Measurements from ENCODE around the gene FBXW8.
A peak's percentile ranks its signal among the peaks of the same experiment; 100 is the strongest.
"Not testable (repeated sequence)": the region's sequence is repeated elsewhere in the genome, so short reads cannot be mapped to it uniquely, and the experiment has no call there.

The FBXW8 gene

GRCh38 chr12:117042171-117042842 is 131.6 kb downstream of the FBXW8 start:
- DNase-seq: peak; percentile 84

GRCh38 chr12:117042862-117043261 is 132.1 kb downstream of the FBXW8 start:
- no peak for DNase-seq

- no peak for DNase-seq
Observed at GRCh38 chr12:117044311-117044710, 133.6 kb downstream of the FBXW8 start.

- DNase-seq: no peak
Observed at GRCh38 chr12:117044790-117045159, 134.0 kb downstream of the FBXW8 start.

GRCh38 chr12:117045160-117046010 is 134.6 kb downstream of the FBXW8 start:
- DNase-seq: no peak

GRCh38 chr12:117046011-117046369 is 135.2 kb downstream of the FBXW8 start:
- no peak for DNase-seq

GRCh38 chr12:117046425-117046824 is 135.7 kb downstream of the FBXW8 start:
- DNase-seq: no peak

GRCh38 chr12:117046861-117047530 is 136.2 kb downstream of the FBXW8 start:
- DNase-seq: no peak

- no peak for DNase-seq
Observed at GRCh38 chr12:117047810-117048584, 137.2 kb downstream of the FBXW8 start.

- DNase-seq: no peak
Observed at GRCh38 chr12:117048585-117048904, 137.8 kb downstream of the FBXW8 start.

- DNase-seq: no peak
Observed at GRCh38 chr12:117049295-117049694, 138.5 kb downstream of the FBXW8 start.

GRCh38 chr12:117050060-117050459 is 139.3 kb downstream of the FBXW8 start:
- DNase-seq: no peak

- DNase-seq: no peak
Observed at GRCh38 chr12:117051380-117051779, 140.6 kb downstream of the FBXW8 start.

GRCh38 chr12:117052386-117053049 is 141.8 kb downstream of the FBXW8 start:
- no peak for DNase-seq

- DNase-seq: no peak
Observed at GRCh38 chr12:117053050-117053400, 142.3 kb downstream of the FBXW8 start.

- no peak for DNase-seq
Observed at GRCh38 chr12:117053597-117054201, 142.9 kb downstream of the FBXW8 start.

- DNase-seq: no peak
Observed at GRCh38 chr12:117054279-117054678, 143.5 kb downstream of the FBXW8 start.

- not testable (repeated sequence) for DNase-seq
Observed at GRCh38 chr12:117057626-117058025, 146.9 kb downstream of the FBXW8 start.

- DNase-seq: no peak
Observed at GRCh38 chr12:117058442-117059072, 147.8 kb downstream of the FBXW8 start.

GRCh38 chr12:117059156-117059555 is 148.4 kb downstream of the FBXW8 start:
- DNase-seq: no peak

- DNase-seq: no peak
Observed at GRCh38 chr12:117060246-117060928, 149.6 kb downstream of the FBXW8 start.

All from NCI-H226 (cell line).